MM.1S (cell line): Measurements from ENCODE around the gene CLEC18B.

ENCODE experiments used
- DNase-seq: peaks from one replicate; pipeline ENCODE4 v3.0.0-alpha.2; 2015
- H2AFZ ChIP-seq: fragments of 300-600 bp; sonication (generic); 2 replicates; pipeline ENCODE4 v1.6.0; 2016; ENCODE audit warnings: antibody characterized with exemption, low read length
- H3F3A ChIP-seq: fragments of 300-600 bp; sonication (generic); 2 replicates; pipeline ENCODE4 v1.6.1; 2016; ENCODE audit warnings: mild to moderate bottlenecking, antibody characterized with exemption, low read length, moderate library complexity, mixed read lengths; ENCODE audit not compliant: insufficient read depth
- H3K27ac ChIP-seq: fragments of 300-600 bp; sonication (generic); 2 replicates; pipeline ENCODE4 v1.5.1; 2016; ENCODE audit warnings: mild to moderate bottlenecking, low read length
- H3K27me3 ChIP-seq: fragments of 300-600 bp; sonication (generic); replicated peaks from 2 replicates; pipeline ENCODE4 v1.6.0; 2016; ENCODE audit warnings: low read length; ENCODE audit not compliant: insufficient read depth
- H3K36me3 ChIP-seq: fragments of 300-600 bp; sonication (generic); replicated peaks from 2 replicates; pipeline ENCODE4 v1.6.1; 2016; ENCODE audit warnings: mild to moderate bottlenecking, low read length, mixed read lengths; ENCODE audit not compliant: insufficient read depth
- H3K4me1 ChIP-seq: fragments of 300-600 bp; sonication (generic); 2 replicates; pipeline ENCODE4 v1.6.1; 2016; ENCODE audit warnings: low read length, mixed read lengths
- H3K4me2 ChIP-seq: fragments of 300-600 bp; sonication (generic); 2 replicates; pipeline ENCODE4 v1.6.0; 2016; ENCODE audit warnings: low read depth, low read length
- H3K4me3 ChIP-seq: fragments of 300-600 bp; sonication (generic); 2 replicates; pipeline ENCODE4 v1.5.1; 2016; ENCODE audit warnings: low read length, mixed read lengths
- H3K79me2 ChIP-seq: fragments of 300-600 bp; sonication (generic); 2 replicates; pipeline ENCODE4 v1.6.1; 2016; ENCODE audit warnings: mixed run types, low read length, mixed read lengths
- H3K9ac ChIP-seq: fragments of 300-600 bp; sonication (generic); 2 replicates; pipeline ENCODE4 v1.6.1; 2016; ENCODE audit warnings: low read length, mixed read lengths
- H3K9me2 ChIP-seq: fragments of 300-600 bp; sonication (generic); replicated peaks from 2 replicates; pipeline ENCODE4 v1.6.1; 2016; ENCODE audit warnings: mild to moderate bottlenecking, low read length, mixed read lengths; ENCODE audit not compliant: insufficient read depth
- H3K9me3 ChIP-seq: fragments of 300-600 bp; sonication (generic); replicated peaks from 2 replicates; pipeline ENCODE4 v1.6.1; 2016; ENCODE audit warnings: mild to moderate bottlenecking, low read length, mixed read lengths; ENCODE audit not compliant: insufficient read depth
- H4K20me1 ChIP-seq: fragments of 300-600 bp; sonication (generic); 2 replicates; pipeline ENCODE4 v1.6.1; 2016; ENCODE audit warnings: mild to moderate bottlenecking, low read length, moderate library complexity, mixed read lengths; ENCODE audit not compliant: insufficient read depth
- CTCF ChIP-seq: fragments of 300-600 bp; sonication (generic); IDR thresholded peaks from 2 replicates; pipeline ENCODE4 v1.5.1; 2016; ENCODE audit warnings: antibody characterized with exemption, low read length, mixed read lengths
- EZH2 ChIP-seq: fragments of 300-600 bp; sonication (generic); optimal IDR thresholded peaks from 2 replicates; pipeline ENCODE3; 2017; ENCODE audit warnings: low read depth, mild to moderate bottlenecking, antibody characterized with exemption, low read length, mixed read lengths
- EZH2phosphoT487 ChIP-seq: fragments of 300-600 bp; sonication (generic); IDR thresholded peaks from 2 replicates; pipeline ENCODE4 v1.6.1; 2018; ENCODE audit warnings: antibody characterized with exemption, low read length

Gene CLEC18B

GRCh38 chr16:74455213-74455612, 33.9 kb upstream of the CLEC18B start:
- Histone ChIP-seq H3K36me3 (no peaks in the 10 kb centered on the region), H3K9me3 (no peaks in the 10 kb centered on the region)

GRCh38 chr16:74451951-74452758, 30.9 kb upstream of the CLEC18B start:
- Histone ChIP-seq H3K4me2 (no peak overlapping the region), H3K9ac (no peak overlapping the region), H3K27ac (no peak overlapping the region), H3K9me3 (no peaks in the 10 kb centered on the region), H3K79me2 (no peaks in the 10 kb centered on the region), H3K4me1 (no peaks in the 10 kb centered on the region), H4K20me1 (no peaks in the 10 kb centered on the region), H2AFZ (no peak overlapping the region), H3K9me2 (no peaks in the 10 kb centered on the region), H3K27me3 (no peaks in the 10 kb centered on the region), H3K36me3 (no peaks in the 10 kb centered on the region), H3F3A (no peaks in the 10 kb centered on the region), H3K4me3 (no peak overlapping the region)
- TF ChIP-seq EZH2 (no peak), EZH2phosphoT487 (no peak), CTCF (no peak)
- no peak for DNase-seq

More at GRCh38 chr16:74455213-74455612, 33.9 kb upstream of the CLEC18B start:
- Histone ChIP-seq H3K4me2 (no peak overlapping the region), H3F3A (no peaks in the 10 kb centered on the region), H2AFZ (no peak overlapping the region), H4K20me1 (no peaks in the 10 kb centered on the region), H3K27me3 (no peaks in the 10 kb centered on the region), H3K79me2 (no peaks in the 10 kb centered on the region), H3K4me3 (no peak overlapping the region), H3K27ac (no peak overlapping the region), H3K4me1 (no peaks in the 10 kb centered on the region), H3K9me2 (no peaks in the 10 kb centered on the region), H3K9ac (no peak overlapping the region)
- DNase-seq: no peak
- TF ChIP-seq EZH2phosphoT487 (no peak), CTCF (no peak), EZH2 (no peak)

- no peaks in the 10 kb centered on the region for H3F3A ChIP-seq
These were observed 29.9 kb upstream of the CLEC18B start for GRCh38 chr16:74450967-74451760.

More at GRCh38 chr16:74450967-74451760, 29.9 kb upstream of the CLEC18B start:
- no peak overlapping the region for H3K27ac ChIP-seq
- no peaks in the 10 kb centered on the region for H3K36me3 ChIP-seq
- DNase-seq: no peak
- H2AFZ ChIP-seq: no peak overlapping the region
- no peaks in the 10 kb centered on the region for H3K9me2 ChIP-seq
- H3K9ac ChIP-seq: no peak overlapping the region
- H3K4me3 ChIP-seq: no peak overlapping the region
- TF ChIP-seq EZH2phosphoT487 (no peak), CTCF (no peak), EZH2 (no peak)
- no peaks in the 10 kb centered on the region for H3K27me3 ChIP-seq
- H3K9me3 ChIP-seq: no peaks in the 10 kb centered on the region
- H3K79me2 ChIP-seq: no peaks in the 10 kb centered on the region
- no peaks in the 10 kb centered on the region for H4K20me1 ChIP-seq
- no peaks in the 10 kb centered on the region for H3K4me1 ChIP-seq
- H3K4me2 ChIP-seq: no peak overlapping the region
